Osteoblast (primary cell): ENCODE measurements around the gene ZNF398. TPM values are rescaled to one million over a fixed set of nuclear protein-coding genes. Genes with fewer than 3 reads are reported as not detected.

Experiments
- DNase-seq: peaks from one replicate; pipeline ENCODE4 v3.0.0; 2011; ENCODE audit warnings: low spot score, mixed read lengths; ENCODE audit not compliant: insufficient read length; ENCODE audit errors: missing footprints
- H2AFZ ChIP-seq: 2 replicates; pipeline ENCODE4 v1.6.0; 2011; ENCODE audit warnings: mild to moderate bottlenecking, low read length
- H3K27ac ChIP-seq: 2 replicates; pipeline ENCODE4 v1.5.1; 2011; ENCODE audit warnings: mild to moderate bottlenecking, low read depth, low read length, moderate library complexity
- H3K27me3 ChIP-seq: 2 replicates; pipeline ENCODE4 v1.6.0; 2012; ENCODE audit warnings: mild to moderate bottlenecking, control low read depth, inconsistent platforms, low read length, moderate library complexity; ENCODE audit not compliant: insufficient read depth
- H3K36me3 ChIP-seq: 2 replicates; pipeline ENCODE4 v1.5.1; 2011; ENCODE audit warnings: mild to moderate bottlenecking, low read length, control low read depth, moderate library complexity; ENCODE audit not compliant: insufficient read depth
- H3K4me1 ChIP-seq: 2 replicates; pipeline ENCODE4 v1.5.1; 2011; ENCODE audit warnings: mild to moderate bottlenecking, low read length, control low read depth, moderate library complexity; ENCODE audit not compliant: insufficient read depth
- H3K4me2 ChIP-seq: 2 replicates; pipeline ENCODE4 v1.6.0; 2011; ENCODE audit warnings: mild to moderate bottlenecking, low read length; ENCODE audit not compliant: insufficient read depth
- H3K4me3 ChIP-seq: fragments of 200-600 bp; sonication (generic); 3 replicates; pipeline ENCODE4 v1.5.1; 2012; ENCODE audit warnings: mild to moderate bottlenecking, low read length, inconsistent platforms; ENCODE audit not compliant: insufficient read depth
- H3K79me2 ChIP-seq: 2 replicates; pipeline ENCODE4 v1.6.0; 2012; ENCODE audit warnings: mild to moderate bottlenecking, low read length, control low read depth, inconsistent platforms; ENCODE audit not compliant: insufficient read depth
- H3K9me3 ChIP-seq: 2 replicates; pipeline ENCODE4 v1.5.1; 2011; ENCODE audit warnings: low read depth, low read length, control low read depth
- H4K20me1 ChIP-seq: 2 replicates; pipeline ENCODE4 v1.6.0; 2012; ENCODE audit warnings: mild to moderate bottlenecking, low read length, control low read depth; ENCODE audit not compliant: insufficient read depth
- total RNA-seq: library from RNA; depleted of rRNA; stranded (reverse); fragments of >200 nt; gene quantifications from 2 replicates; pipeline ENCODE4 v1.2.3, GENCODE V29; 2012
- TF ChIP-seq, protein P1 (sequence below): IDR thresholded peaks from 2 replicates; pipeline ENCODE4 v1.5.1; 2011; ENCODE audit warnings: mild to moderate bottlenecking, low read depth, low read length, moderate library complexity; ENCODE audit errors: extremely low read depth

Gene ZNF398
- total RNA-seq, 1 donor = 15.9 TPM

DNA sequence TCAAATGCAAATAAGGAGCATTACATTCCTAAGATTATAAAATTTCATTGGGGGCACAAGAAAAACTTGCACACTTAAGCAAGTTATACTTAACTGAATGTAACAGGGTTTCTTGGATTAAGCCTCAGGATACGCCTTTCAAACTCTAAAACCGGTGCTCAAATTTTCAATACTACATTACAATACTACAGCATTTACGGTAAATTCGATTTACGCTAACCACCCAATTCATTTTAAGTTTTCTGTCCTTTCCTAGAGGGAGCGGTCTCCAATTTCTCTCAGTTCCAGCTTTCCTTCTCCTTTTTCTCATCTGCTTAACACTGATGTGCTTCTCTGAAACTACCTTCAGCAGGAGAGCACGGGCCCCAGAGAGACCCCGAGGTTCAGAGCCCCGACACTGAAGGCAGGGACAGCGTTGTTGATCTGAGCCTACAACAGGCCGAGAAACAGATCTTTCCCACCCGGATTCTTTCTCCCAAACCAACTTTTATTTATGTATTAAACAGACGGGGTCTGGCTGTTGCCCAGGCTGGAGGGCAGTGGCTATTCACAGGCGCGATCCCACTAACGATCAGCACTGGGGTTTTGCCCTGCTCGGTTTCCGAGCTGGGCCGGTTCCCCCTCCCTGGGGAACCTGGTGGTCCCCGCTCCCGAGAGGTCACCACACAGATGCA is 21.9 kb upstream of the ZNF398 start:
- Histone ChIP-seq H2AFZ (peak overlapping the region; percentile 99), H3K4me3 (peak overlapping the region; percentile 99), H3K4me1 (peaks cover 11% of the 10 kb centered on the region), H3K79me2 (peaks cover 33% of the 10 kb centered on the region), H3K9me3 (no peaks in the 10 kb centered on the region), H3K36me3 (peaks cover 6% of the 10 kb centered on the region), H4K20me1 (no peaks in the 10 kb centered on the region), H3K27me3 (no peaks in the 10 kb centered on the region), H3K27ac (peak overlapping the region; percentile 89), H3K4me2 (peak overlapping the region; percentile 100)
- TF ChIP-seq, protein P1, sequence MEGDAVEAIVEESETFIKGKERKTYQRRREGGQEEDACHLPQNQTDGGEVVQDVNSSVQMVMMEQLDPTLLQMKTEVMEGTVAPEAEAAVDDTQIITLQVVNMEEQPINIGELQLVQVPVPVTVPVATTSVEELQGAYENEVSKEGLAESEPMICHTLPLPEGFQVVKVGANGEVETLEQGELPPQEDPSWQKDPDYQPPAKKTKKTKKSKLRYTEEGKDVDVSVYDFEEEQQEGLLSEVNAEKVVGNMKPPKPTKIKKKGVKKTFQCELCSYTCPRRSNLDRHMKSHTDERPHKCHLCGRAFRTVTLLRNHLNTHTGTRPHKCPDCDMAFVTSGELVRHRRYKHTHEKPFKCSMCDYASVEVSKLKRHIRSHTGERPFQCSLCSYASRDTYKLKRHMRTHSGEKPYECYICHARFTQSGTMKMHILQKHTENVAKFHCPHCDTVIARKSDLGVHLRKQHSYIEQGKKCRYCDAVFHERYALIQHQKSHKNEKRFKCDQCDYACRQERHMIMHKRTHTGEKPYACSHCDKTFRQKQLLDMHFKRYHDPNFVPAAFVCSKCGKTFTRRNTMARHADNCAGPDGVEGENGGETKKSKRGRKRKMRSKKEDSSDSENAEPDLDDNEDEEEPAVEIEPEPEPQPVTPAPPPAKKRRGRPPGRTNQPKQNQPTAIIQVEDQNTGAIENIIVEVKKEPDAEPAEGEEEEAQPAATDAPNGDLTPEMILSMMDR = no peak
- DNase-seq = peak; percentile 14

DNA sequence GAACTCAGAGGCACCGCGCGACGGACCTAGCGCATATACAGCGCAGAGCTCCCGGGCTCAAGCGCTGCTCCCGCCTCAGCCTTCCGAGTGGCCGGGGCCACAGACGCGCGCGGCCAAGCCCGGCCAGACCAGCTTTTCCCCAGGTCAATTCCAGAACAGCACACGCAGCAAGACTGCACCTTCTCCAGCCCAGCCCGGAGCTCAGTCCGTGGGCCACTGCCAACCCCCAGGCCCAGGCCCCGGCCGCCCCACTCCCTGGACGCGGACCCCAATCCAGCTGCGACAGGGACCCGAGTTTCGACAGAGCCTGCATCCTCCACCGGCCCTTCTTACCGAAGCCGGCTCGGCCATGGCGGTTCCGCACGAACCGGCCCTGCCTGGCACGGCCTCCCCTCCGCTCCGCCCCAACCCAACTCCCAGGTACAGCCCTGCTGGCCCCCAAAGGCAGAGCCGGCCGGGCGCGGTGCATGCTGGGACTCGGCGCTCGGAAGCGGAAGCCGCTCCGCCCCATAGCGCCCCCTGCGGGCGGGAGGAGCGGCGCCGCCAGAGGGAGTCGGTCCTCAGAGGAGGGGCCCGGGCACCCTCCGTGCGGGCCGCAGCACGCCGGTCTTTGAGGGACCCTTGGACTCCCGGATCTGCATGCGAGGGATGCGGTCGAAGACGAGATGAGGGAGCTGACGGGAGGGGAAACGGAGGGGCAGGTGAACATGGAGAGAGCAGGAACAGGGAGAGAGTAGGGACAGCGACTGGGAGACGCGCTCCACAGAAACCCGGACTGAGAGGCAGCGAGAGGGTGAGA is 21.2 kb upstream of the ZNF398 start, which contains the start of gene ZNF425:
Gene ZNF425 (minus strand): TSS at position 462 of the 799 bp plus-strand sequence. CDS start 111 bp downstream, at position 351.
- Histone ChIP-seq H3K27ac (peak within 1 kb of the TSS; percentile 89), H3K9me3 (no peaks in the 10 kb centered on the region), H3K4me3 (peak within 1 kb of the TSS; percentile 99), H3K36me3 (peaks cover 14% of the 10 kb centered on the region), H3K79me2 (peaks cover 33% of the 10 kb centered on the region), H3K27me3 (no peaks in the 10 kb centered on the region), H3K4me2 (peak within 1 kb of the TSS; percentile 100), H3K4me1 (peaks cover 11% of the 10 kb centered on the region), H4K20me1 (no peaks in the 10 kb centered on the region), H2AFZ (peak within 1 kb of the TSS; percentile 99)
- TF ChIP-seq, protein P1 = peak; percentile 82
- DNase-seq = peak; percentile 98

DNA sequence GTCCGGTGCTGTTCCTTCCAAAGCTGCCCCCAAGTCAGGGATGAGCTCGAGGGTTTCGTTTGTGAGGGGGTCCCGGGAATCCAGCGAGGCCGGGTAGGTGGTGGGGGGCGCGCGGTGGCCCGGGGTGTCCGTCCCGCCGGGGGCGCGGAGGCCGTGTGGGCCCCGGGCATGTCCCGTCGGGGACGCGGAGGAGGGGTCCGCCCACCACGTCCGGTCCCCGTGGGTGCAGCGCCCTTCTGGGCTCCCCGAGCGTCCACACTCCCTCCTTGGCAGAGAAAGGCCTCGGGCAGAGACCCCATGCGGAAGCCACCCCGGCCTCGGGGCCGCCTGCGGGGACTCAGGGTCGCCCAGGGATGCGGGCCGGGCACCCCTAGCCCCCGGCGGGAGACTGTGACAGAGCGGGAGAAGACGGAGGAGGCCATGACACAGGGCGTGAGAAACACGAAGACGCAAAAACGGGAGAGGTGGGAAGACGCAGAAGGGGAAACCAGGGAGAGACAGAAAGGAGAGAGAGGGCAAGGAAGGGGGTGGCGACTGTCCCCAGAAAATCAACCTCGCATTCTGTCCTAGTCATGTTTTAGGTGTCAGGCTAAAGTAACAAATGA is 20.5 kb upstream of the ZNF398 start:
- TF ChIP-seq, protein P1 = no peak
- peak overlapping the region; percentile 99 for H3K4me3 ChIP-seq
- H3K27ac ChIP-seq = peak overlapping the region; percentile 89
- no peaks in the 10 kb centered on the region for H3K9me3 ChIP-seq
- DNase-seq = no peak
- H3K79me2 ChIP-seq = peaks cover 33% of the 10 kb centered on the region
- no peaks in the 10 kb centered on the region for H3K27me3 ChIP-seq
- no peaks in the 10 kb centered on the region for H4K20me1 ChIP-seq
- peaks cover 11% of the 10 kb centered on the region for H3K4me1 ChIP-seq
- peaks cover 17% of the 10 kb centered on the region for H3K36me3 ChIP-seq
- peak overlapping the region; percentile 99 for H2AFZ ChIP-seq
- peak overlapping the region; percentile 100 for H3K4me2 ChIP-seq
